ENCODE measurements around the gene GRID1. TPM values are rescaled to one million over a fixed set of nuclear protein-coding genes. Genes with fewer than 3 reads are reported as not detected.

Gene GRID1
- total RNA-seq, 1 donor from 2014 or later = under 0.01 TPM

GRCh38 chr10:85861513-85862197 lies 504.9 kb downstream of the GRID1 start:
- FAIRE-seq (no peak), DNase-seq (ENCODE audit: low read depth) (no peak)
- Histone ChIP-seq H3K36me3 (ENCODE audit: control insufficient read depth, insufficient read depth, low read length) (no peaks in the 10 kb centered on the region), H3K4me3 (ENCODE audit: low read depth, low read length) (no peak overlapping the region), H3K27me3 (ENCODE audit: control insufficient read depth, insufficient read depth, low read length) (no peaks in the 10 kb centered on the region)
- TF ChIP-seq CTCF (IDR thresholded peaks at IDR 0.05; ENCODE audit: insufficient read depth, low read length, severe bottlenecking) = no peak

- no peaks in the 10 kb centered on the region for H3K27me3 ChIP-seq (ENCODE audit: control insufficient read depth, insufficient read depth, low read length)
- no peak for DNase-seq (ENCODE audit: low read depth)
- no peaks in the 10 kb centered on the region for H3K36me3 ChIP-seq (ENCODE audit: control insufficient read depth, insufficient read depth, low read length)
- H3K4me3 ChIP-seq (ENCODE audit: low read depth, low read length) = no peak overlapping the region
- no peak for TF ChIP-seq CTCF (IDR thresholded peaks at IDR 0.05; ENCODE audit: insufficient read depth, low read length, severe bottlenecking)
- no peak for FAIRE-seq
Observed at GRCh38 chr10:85859859-85860258, 506.7 kb downstream of the GRID1 start.

- no peak for FAIRE-seq
Observed at GRCh38 chr10:85858776-85859515, 507.6 kb downstream of the GRID1 start.

GRCh38 chr10:85857791-85858190 lies 508.8 kb downstream of the GRID1 start:
- DNase-seq (ENCODE audit: low read depth) (no peak), FAIRE-seq (no peak)
- Histone ChIP-seq H3K36me3 (ENCODE audit: control insufficient read depth, insufficient read depth, low read length) (no peaks in the 10 kb centered on the region), H3K4me3 (ENCODE audit: low read depth, low read length) (no peak overlapping the region), H3K27me3 (ENCODE audit: control insufficient read depth, insufficient read depth, low read length) (no peaks in the 10 kb centered on the region)
- TF ChIP-seq CTCF (IDR thresholded peaks at IDR 0.05; ENCODE audit: insufficient read depth, low read length, severe bottlenecking) = no peak

More at GRCh38 chr10:85858776-85859515, 507.6 kb downstream of the GRID1 start:
- peak; percentile 59 for DNase-seq (ENCODE audit: low read depth)
- Histone ChIP-seq H3K4me3 (ENCODE audit: low read depth, low read length) (no peak overlapping the region), H3K36me3 (ENCODE audit: control insufficient read depth, insufficient read depth, low read length) (no peaks in the 10 kb centered on the region), H3K27me3 (ENCODE audit: control insufficient read depth, insufficient read depth, low read length) (no peaks in the 10 kb centered on the region)
- TF ChIP-seq CTCF (IDR thresholded peaks at IDR 0.05; ENCODE audit: insufficient read depth, low read length, severe bottlenecking) = no peak

- no peak for DNase-seq (ENCODE audit: low read depth)
- no peaks in the 10 kb centered on the region for H3K27me3 ChIP-seq (ENCODE audit: control insufficient read depth, insufficient read depth, low read length)
- no peak for TF ChIP-seq CTCF (IDR thresholded peaks at IDR 0.05; ENCODE audit: insufficient read depth, low read length, severe bottlenecking)
- FAIRE-seq = no peak
- H3K4me3 ChIP-seq (ENCODE audit: low read depth, low read length) = no peak overlapping the region
- H3K36me3 ChIP-seq (ENCODE audit: control insufficient read depth, insufficient read depth, low read length) = no peaks in the 10 kb centered on the region
Observed at GRCh38 chr10:85857305-85857704, 509.3 kb downstream of the GRID1 start.

All from bronchial epithelial cell (primary cell).